Suprapubic skin (tissue), 3 donors: ENCODE measurements around the gene RTTN.

Experiments
- CTCF ChIP-seq, 2 donors: fragments of 200-600 bp in 1 of 2; fragments of 450-650 bp in 1 of 2; sonication (generic) in 1 of 2; IDR thresholded peaks; one replicate each; pipeline ENCODE4 v1.5.1; 2016 to 2019; ENCODE audit warnings: antibody characterized with exemption in 2 of 2, mild to moderate bottlenecking in 1 of 2, moderate library complexity in 1 of 2
- EP300 ChIP-seq: sonication (generic); formaldehyde crosslinking; IDR thresholded peaks from one replicate; pipeline ENCODE4 v1.6.1; 2017; ENCODE audit warnings: antibody characterized with exemption

- TF ChIP-seq CTCF (IDR thresholded peaks at IDR 0.05), result no peak
- TF ChIP-seq EP300, result no peak
Observed at GRCh38 chr18:70107091-70107490, 98.4 kb downstream of the RTTN start.
